H9 (cell line): ENCODE results near the gene KDM2A. TPM values are rescaled to one million over a fixed set of nuclear protein-coding genes. Genes with fewer than 3 reads are reported as not detected.

Experiments
- DNase-seq: peaks from one replicate; pipeline ENCODE4 v3.0.0-alpha.2; 2017
- H2AFZ ChIP-seq: one replicate; pipeline ENCODE4 v1.6.1; 2013; ENCODE audit warnings: mild to moderate bottlenecking, low read length, control low read depth, moderate library complexity
- H2AK5ac ChIP-seq: 2 replicates; pipeline ENCODE4 v1.6.1; 2013; ENCODE audit warnings: low read length, control low read depth, mixed read lengths; ENCODE audit not compliant: insufficient read length
- H2BK120ac ChIP-seq: one replicate; pipeline ENCODE4 v1.6.1; 2013; ENCODE audit warnings: low read depth, mild to moderate bottlenecking, low read length, control low read depth, inconsistent platforms; ENCODE audit not compliant: poor library complexity, severe bottlenecking
- H2BK12ac ChIP-seq: 2 replicates; pipeline ENCODE4 v1.6.1; 2013; ENCODE audit warnings: low read length, control low read depth, mixed read lengths, low read depth; ENCODE audit not compliant: insufficient read length
- H2BK15ac ChIP-seq: 2 replicates; pipeline ENCODE4 v1.6.1; 2013; ENCODE audit warnings: low read depth, low read length, control low read depth
- H2BK20ac ChIP-seq: one replicate; pipeline ENCODE4 v1.6.1; 2013; ENCODE audit warnings: low read depth, mild to moderate bottlenecking, low read length, control low read depth, inconsistent platforms; ENCODE audit not compliant: poor library complexity, severe bottlenecking
- H2BK5ac ChIP-seq: 2 replicates; pipeline ENCODE4 v1.6.1; 2013; ENCODE audit warnings: low read length, control low read depth, mixed read lengths; ENCODE audit not compliant: insufficient read length
- H3K14ac ChIP-seq: 2 replicates; pipeline ENCODE4 v1.6.1; 2013; ENCODE audit warnings: low read length, control low read depth; ENCODE audit not compliant: insufficient read depth
- H3K18ac ChIP-seq: 2 replicates; pipeline ENCODE4 v1.6.1; 2013; ENCODE audit warnings: low read depth, mild to moderate bottlenecking, mixed read lengths, low read length, control low read depth; ENCODE audit not compliant: insufficient read length
- H3K23ac ChIP-seq: 2 replicates; pipeline ENCODE4 v1.6.1; 2013; ENCODE audit warnings: low read length, control low read depth, mixed read lengths, low read depth; ENCODE audit not compliant: insufficient read length
- H3K23me2 ChIP-seq: 2 replicates; pipeline ENCODE4 v1.6.1; 2013; ENCODE audit warnings: low read depth, mild to moderate bottlenecking, mixed read lengths, low read length, control low read depth; ENCODE audit not compliant: insufficient read length, poor library complexity, severe bottlenecking
- H3K27ac ChIP-seq: 2 replicates; pipeline ENCODE4 v1.5.1; 2013; ENCODE audit warnings: low read length, control low read depth, mixed read lengths, low read depth; ENCODE audit not compliant: insufficient read length
- H3K27me3 ChIP-seq: 2 replicates; pipeline ENCODE4 v1.6.1; 2013; ENCODE audit warnings: low read length, control low read depth, inconsistent platforms; ENCODE audit not compliant: insufficient read depth
- H3K4ac ChIP-seq: 2 replicates; pipeline ENCODE4 v1.6.1; 2013; ENCODE audit warnings: low read depth, mild to moderate bottlenecking, control low read depth, inconsistent platforms, low read length, moderate library complexity
- H3K4me1 ChIP-seq: 2 replicates; pipeline ENCODE4 v1.6.1; 2013; ENCODE audit warnings: low read length, control low read depth, inconsistent platforms; ENCODE audit not compliant: insufficient read depth
- H3K4me2 ChIP-seq: 2 replicates; pipeline ENCODE4 v1.6.1; 2013; ENCODE audit warnings: low read length, control low read depth, mixed read lengths; ENCODE audit not compliant: insufficient read length, insufficient read depth
- H3K56ac ChIP-seq: 2 replicates; pipeline ENCODE4 v1.6.1; 2013; ENCODE audit warnings: low read depth, mild to moderate bottlenecking, mixed read lengths, low read length, control low read depth; ENCODE audit not compliant: insufficient read length
- H3K79me1 ChIP-seq: 2 replicates; pipeline ENCODE4 v1.6.1; 2013; ENCODE audit warnings: low read depth, mild to moderate bottlenecking, moderate library complexity, low read length, control low read depth, inconsistent platforms; ENCODE audit not compliant: insufficient read depth, poor library complexity, severe bottlenecking
- H3K79me2 ChIP-seq: 2 replicates; pipeline ENCODE4 v1.6.1; 2013; ENCODE audit warnings: low read length, control low read depth, inconsistent platforms; ENCODE audit not compliant: insufficient read depth
- H3K9ac ChIP-seq: 2 replicates; pipeline ENCODE4 v1.6.1; 2013; ENCODE audit warnings: low read length, control low read depth, mixed read lengths; ENCODE audit not compliant: insufficient read length; ENCODE audit errors: extremely low read depth
- H3K9me3 ChIP-seq: one replicate; pipeline ENCODE4 v1.6.1; 2013; ENCODE audit warnings: low read depth, low read length, inconsistent platforms; ENCODE audit not compliant: control insufficient read depth
- H3T11ph ChIP-seq: one replicate; pipeline ENCODE4 v1.6.1; 2013; ENCODE audit warnings: mild to moderate bottlenecking, low read length, control low read depth, inconsistent platforms
- H4K20me1 ChIP-seq: one replicate; pipeline ENCODE4 v1.6.1; 2013; ENCODE audit not compliant: control insufficient read depth, insufficient read length, insufficient read depth
- H4K5ac ChIP-seq: 2 replicates; pipeline ENCODE4 v1.6.1; 2013; ENCODE audit warnings: low read depth, mild to moderate bottlenecking, mixed read lengths, low read length, control low read depth; ENCODE audit not compliant: insufficient read length
- H4K8ac ChIP-seq: replicated peaks from 2 replicates; pipeline ENCODE4 v1.6.1; 2013; ENCODE audit warnings: low read length, control low read depth, mixed read lengths, low read depth; ENCODE audit not compliant: insufficient read length
- H4K91ac ChIP-seq: 2 replicates; pipeline ENCODE4 v1.6.1; 2013; ENCODE audit warnings: low read depth, mild to moderate bottlenecking, moderate library complexity, mixed read lengths, low read length, control low read depth; ENCODE audit not compliant: insufficient read length
- H3K27ac Mint-ChIP-seq, 3 experiments: 2 replicates in 2 of 3; 3 replicates in 1 of 3; pipeline ENCODE4 v1.8.0; 2020 to 2021; ENCODE audit warnings: mixed read lengths in 3 of 3, mild to moderate bottlenecking in 1 of 3, moderate library complexity in 1 of 3
- H3K27me3 Mint-ChIP-seq: 2 replicates; pipeline ENCODE4 v1.8.0; 2021; ENCODE audit warnings: low read depth, mild to moderate bottlenecking, moderate library complexity, mixed read lengths
- H3K36me3 Mint-ChIP-seq, 3 experiments: 2 replicates in 2 of 3; 3 replicates in 1 of 3; pipeline ENCODE4 v1.8.0; 2020 to 2021; ENCODE audit warnings: low read depth in 3 of 3, mixed read lengths in 3 of 3; ENCODE audit not compliant: insufficient read depth in 1 of 3
- H3K4me1 Mint-ChIP-seq, 2 experiments: 2 replicates each; pipeline ENCODE4 v1.8.0; 2020; ENCODE audit warnings: mixed read lengths in 2 of 2
- H3K4me3 Mint-ChIP-seq, 2 experiments: 2 replicates in 1 of 2; 3 replicates in 1 of 2; pipeline ENCODE4 v1.8.0; 2020 to 2021; ENCODE audit warnings: mild to moderate bottlenecking in 2 of 2, mixed read lengths in 2 of 2, moderate library complexity in 1 of 2
- H3K9me3 Mint-ChIP-seq, 2 experiments: 2 replicates in 1 of 2; 3 replicates in 1 of 2; pipeline ENCODE4 v1.8.0; 2020; ENCODE audit warnings: mild to moderate bottlenecking in 2 of 2, mixed read lengths in 2 of 2, moderate library complexity in 1 of 2
- WGBS: extraction: QIAGEN DNeasy Blood & Tissue Kit; methylation state at CpG from one replicate; pipeline ENCODE4 v1.1.7; 2013; ENCODE audit warnings: missing lambda C conversion rate, low lambda C conversion rate, mixed read lengths; ENCODE audit not compliant: insufficient read length; ENCODE audit errors: extremely low coverage; 5-methylcytosine and 5-hydroxymethylcytosine counted together
- total RNA-seq: library from RNA; stranded (reverse); gene quantifications from 2 replicates; pipeline ENCODE4 v1.2.1, GENCODE V29; 2021
- TF ChIP-seq, protein P1 (sequence below): fragments of 200-600 bp; sonication (generic); conservative IDR thresholded peaks from 3 replicates; pipeline ENCODE4 v1.8.0; 2021; ENCODE audit warnings: antibody characterized with exemption, mild to moderate bottlenecking

KDM2A gene
- total RNA-seq, 1 experiment from 2014 or later: 85.9 TPM

DNA sequence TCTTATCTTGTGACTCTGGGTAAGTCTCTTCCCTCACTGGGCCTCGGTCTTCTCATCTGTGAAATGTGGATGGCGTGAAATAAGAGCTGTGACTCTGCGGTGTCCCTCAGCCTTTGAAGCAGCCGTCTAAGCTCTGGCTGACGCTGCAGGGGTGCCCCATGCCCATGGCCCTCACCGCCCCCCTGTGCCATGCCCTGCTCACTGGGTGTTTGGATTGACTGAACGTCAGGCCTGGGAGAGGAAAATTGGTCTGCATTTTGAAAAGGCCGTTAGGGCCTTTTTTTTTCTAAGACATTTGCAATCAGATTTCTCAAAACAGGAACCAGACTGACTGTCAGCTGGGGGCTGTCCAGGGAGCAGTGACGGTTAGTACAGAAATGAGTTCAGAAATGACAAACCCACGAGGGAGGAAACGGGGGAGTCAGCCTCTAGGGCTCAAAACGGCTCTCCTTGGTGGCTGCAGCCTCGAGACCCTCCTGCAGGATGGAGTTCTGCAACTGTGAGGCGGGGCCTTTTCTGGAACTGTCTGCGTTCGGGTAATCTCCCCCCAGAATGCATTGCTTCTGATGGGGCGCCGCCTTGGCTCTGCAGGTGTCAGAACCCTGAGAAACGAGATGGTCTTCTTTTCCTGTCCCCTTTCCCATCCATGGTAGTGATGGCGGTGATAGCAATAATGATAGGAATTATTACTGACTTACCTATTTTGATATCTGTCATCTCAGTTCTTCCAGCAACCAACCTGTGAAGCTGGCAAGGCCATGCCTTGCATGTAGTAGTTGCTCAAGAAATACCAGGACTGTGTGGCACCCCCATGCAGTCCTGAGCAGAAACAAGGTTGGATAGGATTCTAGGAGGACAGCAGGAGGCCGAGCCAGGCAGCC is 149.3 kb downstream of the KDM2A start:
- WGBS: no CpG with 5 or more reads among the region's 21 CpGs
- H2AK5ac ChIP-seq: no peak overlapping the region
- H3K27me3 ChIP-seq: no peaks in the 10 kb centered on the region; the same call in 1 of the 2 replicates
- H3K4ac ChIP-seq: no peak overlapping the region
- H3K9ac ChIP-seq: no peak overlapping the region
- peaks cover 0 to 11% (median 10%) of the 10 kb centered on the region in 3 experiments; a peak in 5 of 7 replicates for H3K36me3 Mint-ChIP-seq
- H3K18ac ChIP-seq: no peak overlapping the region
- TF ChIP-seq, protein P1, sequence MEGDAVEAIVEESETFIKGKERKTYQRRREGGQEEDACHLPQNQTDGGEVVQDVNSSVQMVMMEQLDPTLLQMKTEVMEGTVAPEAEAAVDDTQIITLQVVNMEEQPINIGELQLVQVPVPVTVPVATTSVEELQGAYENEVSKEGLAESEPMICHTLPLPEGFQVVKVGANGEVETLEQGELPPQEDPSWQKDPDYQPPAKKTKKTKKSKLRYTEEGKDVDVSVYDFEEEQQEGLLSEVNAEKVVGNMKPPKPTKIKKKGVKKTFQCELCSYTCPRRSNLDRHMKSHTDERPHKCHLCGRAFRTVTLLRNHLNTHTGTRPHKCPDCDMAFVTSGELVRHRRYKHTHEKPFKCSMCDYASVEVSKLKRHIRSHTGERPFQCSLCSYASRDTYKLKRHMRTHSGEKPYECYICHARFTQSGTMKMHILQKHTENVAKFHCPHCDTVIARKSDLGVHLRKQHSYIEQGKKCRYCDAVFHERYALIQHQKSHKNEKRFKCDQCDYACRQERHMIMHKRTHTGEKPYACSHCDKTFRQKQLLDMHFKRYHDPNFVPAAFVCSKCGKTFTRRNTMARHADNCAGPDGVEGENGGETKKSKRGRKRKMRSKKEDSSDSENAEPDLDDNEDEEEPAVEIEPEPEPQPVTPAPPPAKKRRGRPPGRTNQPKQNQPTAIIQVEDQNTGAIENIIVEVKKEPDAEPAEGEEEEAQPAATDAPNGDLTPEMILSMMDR: no peak
- H2BK5ac ChIP-seq: no peak overlapping the region
- peaks cover 12% of the 10 kb centered on the region; the same call in 1 of the 2 replicates for H3K79me2 ChIP-seq
- no peak overlapping the region for H3K27ac ChIP-seq
- H3T11ph ChIP-seq: no peak overlapping the region
- no peak overlapping the region for H3K14ac ChIP-seq
- H3K4me3 Mint-ChIP-seq: peak overlapping the region; percentile 88 to 96
- H2AFZ ChIP-seq: no peak overlapping the region
- H3K79me1 ChIP-seq: no peaks in the 10 kb centered on the region
- H2BK12ac ChIP-seq: no peak overlapping the region
- H3K4me1 Mint-ChIP-seq: peaks cover 31 to 37% of the 10 kb centered on the region in 2 experiments
- H3K4me2 ChIP-seq: no peak overlapping the region
- H3K23ac ChIP-seq: no peak overlapping the region
- H3K9me3 Mint-ChIP-seq: no peaks in the 10 kb centered on the region
- H4K5ac ChIP-seq: no peak overlapping the region
- DNase-seq: no peak
- no peak overlapping the region for H2BK20ac ChIP-seq
- H4K8ac ChIP-seq: no peak overlapping the region
- H2BK120ac ChIP-seq: no peak overlapping the region
- H3K27ac Mint-ChIP-seq: no peak overlapping the region; a peak in 1 of 7 replicates
- peaks cover 12% of the 10 kb centered on the region for H3K4me1 ChIP-seq
- peaks cover 3% of the 10 kb centered on the region for H4K20me1 ChIP-seq
- peaks cover 8% of the 10 kb centered on the region for H3K23me2 ChIP-seq
- H2BK15ac ChIP-seq: no peak overlapping the region
- H3K56ac ChIP-seq: no peak overlapping the region
- peaks cover 23% of the 10 kb centered on the region for H3K27me3 Mint-ChIP-seq
- no peak overlapping the region for H4K91ac ChIP-seq
- H3K9me3 ChIP-seq: no peaks in the 10 kb centered on the region
